ENCODE results near the gene PHF13.
"Not testable (repeated sequence)": the region's sequence is repeated elsewhere in the genome, so short reads cannot be mapped to it uniquely, and the experiment has no call there.

The PHF13 gene

GRCh38 chr1:6587261-6588005 is 26.1 kb upstream of the PHF13 start:
- DNase-seq = no peak

GRCh38 chr1:6588128-6588892 is 25.2 kb upstream of the PHF13 start:
- no peak for DNase-seq

- no peak for DNase-seq
Measured at GRCh38 chr1:6588893-6589520, 24.5 kb upstream of the PHF13 start.

- no peak for DNase-seq
Measured at GRCh38 chr1:6590046-6590445, 23.5 kb upstream of the PHF13 start.

GRCh38 chr1:6591222-6591621 is 22.3 kb upstream of the PHF13 start:
- DNase-seq = no peak

- DNase-seq = no peak
Measured at GRCh38 chr1:6591644-6592043, 21.9 kb upstream of the PHF13 start.

GRCh38 chr1:6592441-6592840 is 21.1 kb upstream of the PHF13 start:
- no peak for DNase-seq

GRCh38 chr1:6592865-6593593 is 20.5 kb upstream of the PHF13 start:
- DNase-seq = no peak

- no peak for DNase-seq
Measured at GRCh38 chr1:6593810-6594209, 19.7 kb upstream of the PHF13 start.

- no peak for DNase-seq
Measured at GRCh38 chr1:6594977-6595740, 18.4 kb upstream of the PHF13 start.

GRCh38 chr1:6596351-6596750 is 17.2 kb upstream of the PHF13 start:
- no peak for DNase-seq

- no peak for DNase-seq
Measured at GRCh38 chr1:6596886-6597776, 16.4 kb upstream of the PHF13 start.

- no peak for DNase-seq
Measured at GRCh38 chr1:6597777-6598131, 15.8 kb upstream of the PHF13 start.

- DNase-seq = peak; percentile 63
Measured at GRCh38 chr1:6599141-6599975, 14.2 kb upstream of the PHF13 start.

GRCh38 chr1:6599991-6600390 is 13.5 kb upstream of the PHF13 start:
- DNase-seq = not testable (repeated sequence)

- DNase-seq = no peak
Measured at GRCh38 chr1:6600410-6601048, 13.0 kb upstream of the PHF13 start.

- DNase-seq = peak; percentile 90
Measured at GRCh38 chr1:6601049-6601922, 12.2 kb upstream of the PHF13 start.

- DNase-seq = no peak
Measured at GRCh38 chr1:6601923-6602668, 11.4 kb upstream of the PHF13 start.
